Esophagus muscularis mucosa (tissue), 4 donors: Measurements from ENCODE around the gene TRAPPC14.

ENCODE experiments used
- EP300 ChIP-seq: sonication (generic); formaldehyde crosslinking; IDR thresholded peaks from one replicate; pipeline ENCODE4 v1.6.1; 2017; ENCODE audit warnings: antibody characterized with exemption
- POLR2A ChIP-seq: fragments of 450-650 bp; IDR thresholded peaks from one replicate; pipeline ENCODE4 v1.6.1; 2017; ENCODE audit warnings: antibody characterized with exemption, moderate library complexity, mild to moderate bottlenecking, low read depth
- POLR2AphosphoS5 ChIP-seq, 2 donors: sonication (generic); formaldehyde crosslinking; IDR thresholded peaks; one replicate each; pipeline ENCODE4 v1.6.1; 2017; ENCODE audit warnings: antibody characterized with exemption in 2 of 2
- TF ChIP-seq, protein P1 (sequence below), 3 experiments: fragments of 200-600 bp in 2 of 3; fragments of 450-650 bp in 1 of 3; sonication (generic) in 2 of 3; IDR thresholded peaks; one replicate each; pipeline ENCODE4 v1.5.1; 2017 to 2019; ENCODE audit warnings: antibody characterized with exemption in 3 of 3, mild to moderate bottlenecking in 2 of 3, moderate library complexity in 1 of 3

DNA sequence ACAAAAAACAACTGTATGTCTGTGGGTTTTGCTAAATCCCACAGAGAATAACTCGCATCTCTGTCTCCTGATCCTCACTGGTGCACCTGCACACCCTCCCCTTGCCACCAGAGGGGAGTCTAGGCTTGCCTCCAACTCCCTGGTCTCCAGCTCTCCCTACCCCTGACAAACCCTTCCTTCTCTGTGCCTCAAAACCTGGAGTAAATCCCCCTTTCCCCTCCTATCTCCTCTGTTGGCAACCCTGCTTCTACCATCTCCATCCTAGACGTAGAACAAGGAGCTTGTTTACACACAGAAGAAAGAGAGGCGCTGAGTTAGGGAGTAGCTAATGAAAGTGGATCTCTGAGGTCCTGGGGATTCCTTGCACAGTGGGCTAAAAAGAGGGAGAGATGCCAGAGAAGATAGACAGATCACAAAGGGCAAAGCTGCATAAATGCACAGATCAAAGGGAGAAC is 25.8 kb downstream of the TRAPPC14 start:
- TF ChIP-seq, protein P1, sequence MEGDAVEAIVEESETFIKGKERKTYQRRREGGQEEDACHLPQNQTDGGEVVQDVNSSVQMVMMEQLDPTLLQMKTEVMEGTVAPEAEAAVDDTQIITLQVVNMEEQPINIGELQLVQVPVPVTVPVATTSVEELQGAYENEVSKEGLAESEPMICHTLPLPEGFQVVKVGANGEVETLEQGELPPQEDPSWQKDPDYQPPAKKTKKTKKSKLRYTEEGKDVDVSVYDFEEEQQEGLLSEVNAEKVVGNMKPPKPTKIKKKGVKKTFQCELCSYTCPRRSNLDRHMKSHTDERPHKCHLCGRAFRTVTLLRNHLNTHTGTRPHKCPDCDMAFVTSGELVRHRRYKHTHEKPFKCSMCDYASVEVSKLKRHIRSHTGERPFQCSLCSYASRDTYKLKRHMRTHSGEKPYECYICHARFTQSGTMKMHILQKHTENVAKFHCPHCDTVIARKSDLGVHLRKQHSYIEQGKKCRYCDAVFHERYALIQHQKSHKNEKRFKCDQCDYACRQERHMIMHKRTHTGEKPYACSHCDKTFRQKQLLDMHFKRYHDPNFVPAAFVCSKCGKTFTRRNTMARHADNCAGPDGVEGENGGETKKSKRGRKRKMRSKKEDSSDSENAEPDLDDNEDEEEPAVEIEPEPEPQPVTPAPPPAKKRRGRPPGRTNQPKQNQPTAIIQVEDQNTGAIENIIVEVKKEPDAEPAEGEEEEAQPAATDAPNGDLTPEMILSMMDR (IDR thresholded peaks at IDR 0.05), result peak; percentile 74 to 80 (median 75)
- TF ChIP-seq POLR2A, result no peak
- no peak for TF ChIP-seq POLR2AphosphoS5 (IDR thresholded peaks at IDR 0.05)
- no peak for TF ChIP-seq EP300
